ENCODE data around the gene GBF1. TPM values are rescaled to one million over a fixed set of nuclear protein-coding genes. Genes with fewer than 3 reads are reported as not detected.

The GBF1 gene
- polyA plus RNA-seq, 1 of the 3 experiments (the other 2 are of a cell fraction), result 12.3 TPM

DNA sequence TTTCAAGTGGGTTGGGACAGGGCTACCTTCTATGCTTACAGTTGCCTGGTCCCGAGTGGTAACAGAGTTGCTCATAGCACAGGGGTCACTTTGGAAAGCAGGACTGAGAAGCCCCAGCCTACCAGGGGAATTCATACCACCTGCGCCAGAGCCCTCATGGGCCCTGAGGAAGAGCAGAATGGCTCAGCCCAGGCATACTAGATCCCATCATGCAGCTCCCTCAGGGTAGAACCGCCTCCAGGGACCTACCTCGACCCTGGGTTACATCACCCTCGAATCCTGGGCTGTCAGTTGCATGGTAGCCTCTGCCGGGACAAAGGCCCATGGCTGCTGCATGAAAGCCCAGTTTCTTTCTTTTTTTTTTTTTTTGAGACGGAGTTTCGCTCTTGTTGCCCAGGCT is 184.1 kb downstream of the GBF1 start (continued):
- TF ChIP-seq, protein P1, sequence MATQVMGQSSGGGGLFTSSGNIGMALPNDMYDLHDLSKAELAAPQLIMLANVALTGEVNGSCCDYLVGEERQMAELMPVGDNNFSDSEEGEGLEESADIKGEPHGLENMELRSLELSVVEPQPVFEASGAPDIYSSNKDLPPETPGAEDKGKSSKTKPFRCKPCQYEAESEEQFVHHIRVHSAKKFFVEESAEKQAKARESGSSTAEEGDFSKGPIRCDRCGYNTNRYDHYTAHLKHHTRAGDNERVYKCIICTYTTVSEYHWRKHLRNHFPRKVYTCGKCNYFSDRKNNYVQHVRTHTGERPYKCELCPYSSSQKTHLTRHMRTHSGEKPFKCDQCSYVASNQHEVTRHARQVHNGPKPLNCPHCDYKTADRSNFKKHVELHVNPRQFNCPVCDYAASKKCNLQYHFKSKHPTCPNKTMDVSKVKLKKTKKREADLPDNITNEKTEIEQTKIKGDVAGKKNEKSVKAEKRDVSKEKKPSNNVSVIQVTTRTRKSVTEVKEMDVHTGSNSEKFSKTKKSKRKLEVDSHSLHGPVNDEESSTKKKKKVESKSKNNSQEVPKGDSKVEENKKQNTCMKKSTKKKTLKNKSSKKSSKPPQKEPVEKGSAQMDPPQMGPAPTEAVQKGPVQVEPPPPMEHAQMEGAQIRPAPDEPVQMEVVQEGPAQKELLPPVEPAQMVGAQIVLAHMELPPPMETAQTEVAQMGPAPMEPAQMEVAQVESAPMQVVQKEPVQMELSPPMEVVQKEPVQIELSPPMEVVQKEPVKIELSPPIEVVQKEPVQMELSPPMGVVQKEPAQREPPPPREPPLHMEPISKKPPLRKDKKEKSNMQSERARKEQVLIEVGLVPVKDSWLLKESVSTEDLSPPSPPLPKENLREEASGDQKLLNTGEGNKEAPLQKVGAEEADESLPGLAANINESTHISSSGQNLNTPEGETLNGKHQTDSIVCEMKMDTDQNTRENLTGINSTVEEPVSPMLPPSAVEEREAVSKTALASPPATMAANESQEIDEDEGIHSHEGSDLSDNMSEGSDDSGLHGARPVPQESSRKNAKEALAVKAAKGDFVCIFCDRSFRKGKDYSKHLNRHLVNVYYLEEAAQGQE (IDR thresholded peaks at IDR 0.05; ENCODE audit: low read depth, low read length), result no peak
- TF ChIP-seq RXRA (IDR thresholded peaks at IDR 0.05; ENCODE audit: borderline replicate concordance, low read depth) (no peak), YY1 (IDR thresholded peaks at IDR 0.05; ENCODE audit: low read depth) (no peak), FOSL2 (IDR thresholded peaks at IDR 0.05; ENCODE audit: borderline replicate concordance, low read depth) (no peak), GATA2 (CRISPR knock-in tag; IDR thresholded peaks at IDR 0.05) (no peak), FOXJ3 (CRISPR knock-in tag; IDR thresholded peaks at IDR 0.05) (no peak)
- TF ChIP-seq, protein P2, sequence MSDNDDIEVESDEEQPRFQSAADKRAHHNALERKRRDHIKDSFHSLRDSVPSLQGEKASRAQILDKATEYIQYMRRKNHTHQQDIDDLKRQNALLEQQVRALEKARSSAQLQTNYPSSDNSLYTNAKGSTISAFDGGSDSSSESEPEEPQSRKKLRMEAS (IDR thresholded peaks at IDR 0.05; ENCODE audit: low read depth), result no peak

DNA sequence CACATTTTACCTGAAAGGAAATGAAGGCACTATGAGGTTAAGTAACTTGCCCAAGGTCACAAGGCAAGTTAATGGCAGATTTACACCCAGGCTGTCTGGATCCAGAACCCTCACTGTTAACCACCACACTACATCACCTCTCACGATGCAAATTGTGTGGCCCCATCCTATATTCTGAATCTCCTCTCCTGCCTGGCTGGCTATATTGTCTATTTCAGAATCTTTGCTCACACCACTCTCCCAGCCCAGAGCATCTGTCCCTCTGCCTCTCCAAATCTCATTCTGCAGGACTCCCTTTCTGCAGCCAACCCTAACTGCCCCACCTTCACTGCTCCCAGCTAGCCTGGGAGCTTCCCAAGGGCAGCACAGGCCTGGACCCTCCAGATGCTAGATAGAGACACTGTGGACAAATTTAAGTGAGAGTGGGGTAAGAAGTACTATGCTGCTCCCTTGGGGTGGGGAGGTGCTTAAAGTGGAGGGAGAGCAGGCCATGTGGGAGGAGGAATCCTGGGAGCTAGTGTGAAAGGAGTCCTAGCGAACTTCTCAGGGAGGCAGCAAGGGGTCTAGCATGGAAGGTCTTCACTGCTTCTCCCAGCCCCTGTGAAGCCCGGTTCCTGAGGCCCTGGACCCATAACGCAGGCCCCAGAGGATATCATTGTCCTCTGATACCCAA is 186.3 kb downstream of the GBF1 start:
- Histone ChIP-seq H3K27ac (ENCODE audit: low read depth in 2 of 2, low read length in 1 of 2) (peak overlapping the region; percentile 55 to 80; a peak in 3 of 4 replicates), H3K27me3 (ENCODE audit: insufficient read depth) (no peaks in the 10 kb centered on the region), H3K79me2 (ENCODE audit: insufficient read depth) (peaks cover 14% of the 10 kb centered on the region), H4K20me1 (ENCODE audit: insufficient read depth) (no peaks in the 10 kb centered on the region), H3K9me3 (no peaks in the 10 kb centered on the region), H3K9ac (peak overlapping the region; percentile 94), H3K4me1 (ENCODE audit: control insufficient read depth in 1 of 2, insufficient read depth in 2 of 2, low read depth in 1 of 2, low read length in 1 of 2) (peaks cover 0 to 6% of the 10 kb centered on the region in 2 experiments; a peak in 1 of 4 replicates), H3K9me2 (no peaks in the 10 kb centered on the region), H3K36me3 (replicated peaks in 1 of 2; ENCODE audit: control insufficient read depth in 1 of 2, insufficient read depth in 2 of 2, low read length in 1 of 2) (peaks cover 0 to 3% of the 10 kb centered on the region in 2 experiments), H3K4me3 (ENCODE audit: low read depth in 2 of 2, low read length in 1 of 2) (peak overlapping the region; percentile 82 to 93), H2AFZ (ENCODE audit: low read depth) (peak overlapping the region; percentile 88), H3F3A (replicated peaks; ENCODE audit: insufficient read depth) (peaks cover 5% of the 10 kb centered on the region), H3K4me2 (peak overlapping the region; percentile 98)
- peak; percentile 57 for DNase-seq
- TF ChIP-seq, protein P2 (IDR thresholded peaks at IDR 0.05; ENCODE audit: low read depth), result peak; percentile 59
- TF ChIP-seq EZH2phosphoT487 (IDR thresholded peaks at IDR 0.05; ENCODE audit: borderline replicate concordance, low read depth), result no peak
- ChIA-PET CTCF (interaction anchor here (1.0 to 3.3 kb wide), 10 partner anchors 10 to 202 kb away, joined by 3 to 26 read pairs (median 6); partner anchors contain the start of genes C10orf95 and FBXL15), POLR2A (interaction anchor here (0.6 to 1.9 kb wide), 9 partner anchors 8 to 1534 kb away, joined by 3 to 41 read pairs (median 5); partner anchors contain the start of genes C10orf95, FBXL15 and NFKB2)
- 2% methylated on average over 2 of the region's 4 CpGs for WGBS (ENCODE audit: low lambda C conversion rate)

Other genes with a start within 250 kb of the GBF1 start
- 12.1 and 16.8 TPM in 2 replicates for gene ARMH3, start 189.4 kb upstream of the GBF1 start, polyA plus RNA-seq (2012; rRNA removed)
- 7.3 and 7.8 TPM in 2 replicates for gene HPS6, start 180.2 kb upstream of the GBF1 start, polyA plus RNA-seq (2012; rRNA removed)
- gene LDB1, start 125.2 kb upstream of the GBF1 start, polyA plus RNA-seq (2012; rRNA removed), result 85.9 and 113 TPM in 2 replicates
- gene PPRC1, start 112.5 kb upstream of the GBF1 start, polyA plus RNA-seq (2012; rRNA removed), result 22.6 and 23.1 TPM in 2 replicates
- gene NOLC1, start 93.1 kb upstream of the GBF1 start, polyA plus RNA-seq (2012; rRNA removed), result 71.8 and 94.6 TPM in 2 replicates
- gene ELOVL3, start 19.2 kb upstream of the GBF1 start, polyA plus RNA-seq (2012; rRNA removed), result 0.25 and 0.29 TPM in 2 replicates
- not detected in 2 replicates for gene PITX3, start 4.0 kb upstream of the GBF1 start, polyA plus RNA-seq (2012; rRNA removed)
- 20.6 and 26.6 TPM in 2 replicates for gene NFKB2, start 150.2 kb downstream of the GBF1 start, polyA plus RNA-seq (2012; rRNA removed)
- 0.97 and 0.99 TPM in 2 replicates for gene PSD, start 173.3 kb downstream of the GBF1 start, polyA plus RNA-seq (2012; rRNA removed)
- 11.7 and 17.2 TPM in 2 replicates for gene FBXL15, start 175.3 kb downstream of the GBF1 start, polyA plus RNA-seq (2012; rRNA removed)
- gene CUEDC2, start 187.0 kb downstream of the GBF1 start, polyA plus RNA-seq (2012; rRNA removed), result 130 and 162 TPM in 2 replicates
- 0.05 and 0.07 TPM in 2 replicates for gene C10orf95, start 206.0 kb downstream of the GBF1 start, polyA plus RNA-seq (2012; rRNA removed)